ENCODE results near the gene IFIT1B. TPM values are rescaled to one million over a fixed set of nuclear protein-coding genes. Genes with fewer than 3 reads are reported as not detected.

Gene IFIT1B
- total and polyA plus RNA-seq, 9 of the 15 experiments (the other 6 are each of a cell fraction or from before 2014, with no cell fraction given), result not detected

DNA sequence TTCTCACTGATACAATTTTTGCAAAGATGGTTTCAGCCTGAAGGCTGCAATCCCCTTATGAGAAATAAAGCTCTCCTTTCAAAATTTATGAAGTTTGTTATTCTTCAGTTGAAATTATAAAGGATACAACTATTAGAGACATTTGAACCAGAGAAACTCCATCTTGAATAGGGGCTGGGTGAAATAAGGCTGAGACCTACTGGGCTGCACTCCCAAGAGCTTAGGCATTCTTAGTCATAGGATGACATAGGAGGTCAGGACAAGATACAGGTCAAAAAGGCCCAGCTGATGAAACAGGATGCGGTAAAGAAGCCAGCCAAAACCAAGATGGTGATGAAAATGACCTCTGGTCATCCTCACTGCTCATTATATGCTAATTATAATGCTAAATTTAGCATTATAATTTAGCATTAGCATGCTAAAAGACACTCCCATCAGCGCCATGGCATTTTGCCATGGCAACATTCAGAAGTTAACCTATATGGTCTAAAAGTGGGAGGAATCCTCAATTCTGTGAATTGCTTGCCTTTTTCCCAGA lies 22.4 kb upstream of the IFIT1B start (continued):
- TF ChIP-seq, protein P1, sequence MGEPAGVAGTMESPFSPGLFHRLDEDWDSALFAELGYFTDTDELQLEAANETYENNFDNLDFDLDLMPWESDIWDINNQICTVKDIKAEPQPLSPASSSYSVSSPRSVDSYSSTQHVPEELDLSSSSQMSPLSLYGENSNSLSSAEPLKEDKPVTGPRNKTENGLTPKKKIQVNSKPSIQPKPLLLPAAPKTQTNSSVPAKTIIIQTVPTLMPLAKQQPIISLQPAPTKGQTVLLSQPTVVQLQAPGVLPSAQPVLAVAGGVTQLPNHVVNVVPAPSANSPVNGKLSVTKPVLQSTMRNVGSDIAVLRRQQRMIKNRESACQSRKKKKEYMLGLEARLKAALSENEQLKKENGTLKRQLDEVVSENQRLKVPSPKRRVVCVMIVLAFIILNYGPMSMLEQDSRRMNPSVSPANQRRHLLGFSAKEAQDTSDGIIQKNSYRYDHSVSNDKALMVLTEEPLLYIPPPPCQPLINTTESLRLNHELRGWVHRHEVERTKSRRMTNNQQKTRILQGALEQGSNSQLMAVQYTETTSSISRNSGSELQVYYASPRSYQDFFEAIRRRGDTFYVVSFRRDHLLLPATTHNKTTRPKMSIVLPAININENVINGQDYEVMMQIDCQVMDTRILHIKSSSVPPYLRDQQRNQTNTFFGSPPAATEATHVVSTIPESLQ (CRISPR knock-in tag; IDR thresholded peaks at IDR 0.05), result no peak
- TF ChIP-seq, protein P2, sequence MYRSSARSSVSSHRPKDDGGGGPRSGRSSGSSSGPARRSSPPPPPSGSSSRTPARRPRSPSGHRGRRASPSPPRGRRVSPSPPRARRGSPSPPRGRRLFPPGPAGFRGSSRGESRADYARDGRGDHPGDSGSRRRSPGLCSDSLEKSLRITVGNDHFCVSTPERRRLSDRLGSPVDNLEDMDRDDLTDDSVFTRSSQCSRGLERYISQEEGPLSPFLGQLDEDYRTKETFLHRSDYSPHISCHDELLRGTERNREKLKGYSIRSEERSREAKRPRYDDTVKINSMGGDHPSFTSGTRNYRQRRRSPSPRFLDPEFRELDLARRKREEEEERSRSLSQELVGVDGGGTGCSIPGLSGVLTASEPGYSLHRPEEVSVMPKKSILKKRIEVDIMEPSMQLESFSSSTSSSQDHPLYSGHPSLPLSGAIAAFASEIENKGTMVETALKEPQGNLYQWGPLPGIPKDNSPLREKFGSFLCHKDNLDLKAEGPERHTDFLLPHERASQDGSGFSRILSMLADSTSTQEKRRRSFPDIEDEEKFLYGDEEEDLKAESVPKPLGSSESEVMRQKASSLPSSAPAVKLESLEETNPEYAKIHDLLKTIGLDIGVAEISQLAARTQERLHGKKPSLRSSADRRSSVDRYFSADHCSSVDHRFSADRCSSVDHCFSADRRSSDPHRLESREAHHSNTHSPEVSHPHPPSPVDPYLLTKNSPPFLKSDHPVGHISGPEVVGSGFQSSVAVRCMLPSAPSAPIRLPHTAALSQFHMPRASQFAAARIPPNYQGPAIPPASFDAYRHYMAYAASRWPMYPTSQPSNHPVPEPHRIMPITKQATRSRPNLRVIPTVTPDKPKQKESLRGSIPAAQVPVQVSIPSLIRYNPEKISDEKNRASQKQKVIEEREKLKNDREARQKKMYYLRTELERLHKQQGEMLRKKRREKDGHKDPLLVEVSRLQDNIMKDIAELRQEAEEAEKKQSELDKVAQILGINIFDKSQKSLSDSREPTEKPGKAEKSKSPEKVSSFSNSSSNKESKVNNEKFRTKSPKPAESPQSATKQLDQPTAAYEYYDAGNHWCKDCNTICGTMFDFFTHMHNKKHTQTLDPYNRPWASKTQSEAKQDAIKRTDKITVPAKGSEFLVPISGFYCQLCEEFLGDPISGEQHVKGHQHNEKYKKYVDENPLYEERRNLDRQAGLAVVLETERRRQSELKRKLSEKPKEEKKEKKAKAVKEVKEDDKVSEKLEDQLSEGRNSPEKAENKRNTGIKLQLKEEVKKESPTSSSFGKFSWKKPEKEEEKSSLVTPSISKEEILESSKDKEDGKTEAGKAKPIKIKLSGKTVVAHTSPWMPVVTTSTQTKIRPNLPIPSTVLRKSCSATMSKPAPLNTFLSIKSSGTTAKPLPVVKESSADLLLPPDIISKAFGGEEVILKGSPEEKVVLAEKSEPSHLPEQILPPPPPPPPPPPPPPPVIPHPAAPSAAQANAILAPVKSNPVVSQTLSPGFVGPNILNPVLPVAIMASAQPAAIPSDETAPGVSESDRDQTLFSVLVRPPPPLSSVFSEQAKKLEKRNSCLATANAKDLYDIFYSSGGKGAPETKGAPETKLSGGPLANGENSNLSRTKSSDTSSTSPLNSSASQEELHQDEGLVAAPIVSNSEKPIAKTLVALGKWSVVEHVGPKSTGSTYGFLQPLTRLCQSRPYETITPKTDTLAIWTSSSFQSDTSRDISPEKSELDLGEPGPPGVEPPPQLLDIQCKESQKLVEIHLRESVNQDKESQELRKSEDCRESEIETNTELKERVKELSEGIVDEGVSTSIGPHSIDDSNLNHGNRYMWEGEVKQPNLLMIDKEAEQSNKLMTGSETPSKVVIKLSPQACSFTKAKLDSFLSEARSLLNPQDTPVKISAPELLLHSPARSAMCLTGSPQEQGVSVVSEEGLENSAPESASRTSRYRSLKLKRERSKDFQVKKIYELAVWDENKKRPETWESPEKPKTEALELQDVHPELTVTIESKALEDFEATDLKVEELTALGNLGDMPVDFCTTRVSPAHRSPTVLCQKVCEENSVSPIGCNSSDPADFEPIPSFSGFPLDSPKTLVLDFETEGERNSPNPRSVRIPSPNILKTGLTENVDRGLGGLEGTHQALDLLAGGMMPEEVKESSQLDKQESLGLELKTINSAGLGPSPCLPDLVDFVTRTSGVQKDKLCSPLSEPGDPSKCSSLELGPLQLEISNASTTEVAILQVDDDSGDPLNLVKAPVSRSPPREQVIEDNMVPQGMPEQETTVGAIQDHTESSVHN (IDR thresholded peaks at IDR 0.05; ENCODE audit: borderline replicate concordance in 1 of 2, low read depth in 1 of 2), result no peak
- TF ChIP-seq TEAD2 (tag; IDR thresholded peaks at IDR 0.05) (no peak; the same call in 1 of the 2 replicates), POLR2AphosphoS2 (IDR thresholded peaks at IDR 0.05; ENCODE audit: low read length) (no peak), ZNF655 (CRISPR knock-in tag; IDR thresholded peaks at IDR 0.05) (no peak), ZNF184 (CRISPR knock-in tag; IDR thresholded peaks at IDR 0.05) (no peak), ZC3H4 (CRISPR knock-in tag; IDR thresholded peaks at IDR 0.05; ENCODE audit: borderline replicate concordance) (no peak), TOE1 (IDR thresholded peaks at IDR 0.05; ENCODE audit: borderline replicate concordance) (no peak), TOE1 (CRISPR knock-in tag; IDR thresholded peaks at IDR 0.05; ENCODE audit: borderline replicate concordance, low read depth) (no peak), ESRRB (CRISPR knock-in tag; IDR thresholded peaks at IDR 0.05; ENCODE audit: borderline replicate concordance) (no peak), ZNF311 (CRISPR knock-in tag; IDR thresholded peaks at IDR 0.05) (peak; percentile 98), NR4A1 (CRISPR knock-in tag; IDR thresholded peaks at IDR 0.05) (no peak), NR4A1 (tag; IDR thresholded peaks at IDR 0.05) (peak; percentile 76)
- TF ChIP-seq, protein P3, sequence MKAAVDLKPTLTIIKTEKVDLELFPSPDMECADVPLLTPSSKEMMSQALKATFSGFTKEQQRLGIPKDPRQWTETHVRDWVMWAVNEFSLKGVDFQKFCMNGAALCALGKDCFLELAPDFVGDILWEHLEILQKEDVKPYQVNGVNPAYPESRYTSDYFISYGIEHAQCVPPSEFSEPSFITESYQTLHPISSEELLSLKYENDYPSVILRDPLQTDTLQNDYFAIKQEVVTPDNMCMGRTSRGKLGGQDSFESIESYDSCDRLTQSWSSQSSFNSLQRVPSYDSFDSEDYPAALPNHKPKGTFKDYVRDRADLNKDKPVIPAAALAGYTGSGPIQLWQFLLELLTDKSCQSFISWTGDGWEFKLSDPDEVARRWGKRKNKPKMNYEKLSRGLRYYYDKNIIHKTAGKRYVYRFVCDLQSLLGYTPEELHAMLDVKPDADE (conservative IDR thresholded peaks at IDR 0.05; ENCODE audit: control insufficient read depth, low read depth, low read length), result no peak
- TF ChIP-seq, protein P4, sequence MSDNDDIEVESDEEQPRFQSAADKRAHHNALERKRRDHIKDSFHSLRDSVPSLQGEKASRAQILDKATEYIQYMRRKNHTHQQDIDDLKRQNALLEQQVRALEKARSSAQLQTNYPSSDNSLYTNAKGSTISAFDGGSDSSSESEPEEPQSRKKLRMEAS (CRISPR knock-in tag; IDR thresholded peaks at IDR 0.05), result no peak

All from K562 (cell line).